Measurements from ENCODE around the gene SLC1A2. TPM values are rescaled to one million over a fixed set of nuclear protein-coding genes. Genes with fewer than 3 reads are reported as not detected.

Gene SLC1A2
- total RNA-seq, 1 donor from 2014 or later, result not detected

DNA sequence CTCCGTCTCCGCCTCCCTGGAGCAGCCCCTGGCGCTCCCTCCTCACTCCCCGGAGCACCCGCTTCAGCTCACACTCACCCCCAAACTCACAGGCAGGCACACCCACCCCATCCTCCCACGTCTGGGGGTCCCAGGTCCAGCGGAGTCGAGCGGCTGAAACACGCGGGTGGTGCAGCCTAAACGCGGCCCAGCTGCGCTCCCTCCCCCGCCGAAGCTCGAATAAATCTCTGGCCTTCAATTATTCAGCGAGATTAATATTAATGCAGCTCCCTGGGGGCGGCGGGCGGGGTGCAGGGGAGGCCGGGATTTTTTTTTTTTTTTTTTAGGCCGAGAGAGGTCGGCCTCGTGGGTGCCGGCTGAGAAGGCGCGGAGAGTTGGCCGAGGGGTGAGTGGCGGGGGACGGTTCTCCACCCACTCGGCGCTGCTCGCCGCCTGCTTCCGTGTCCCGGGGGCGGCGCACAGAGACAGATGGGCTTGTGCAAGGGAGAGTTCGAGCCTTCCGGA lies 524 bp upstream of the SLC1A2 start:
- peaks cover 68% of the 10 kb centered on the region for H3K27me3 ChIP-seq (ENCODE audit: control insufficient read depth, insufficient read depth, low read length)
- no peak for DNase-seq (ENCODE audit: low read depth)
- H3K4me3 ChIP-seq (ENCODE audit: low read depth, low read length), result peak overlapping the region; percentile 25
- TF ChIP-seq, protein P1, sequence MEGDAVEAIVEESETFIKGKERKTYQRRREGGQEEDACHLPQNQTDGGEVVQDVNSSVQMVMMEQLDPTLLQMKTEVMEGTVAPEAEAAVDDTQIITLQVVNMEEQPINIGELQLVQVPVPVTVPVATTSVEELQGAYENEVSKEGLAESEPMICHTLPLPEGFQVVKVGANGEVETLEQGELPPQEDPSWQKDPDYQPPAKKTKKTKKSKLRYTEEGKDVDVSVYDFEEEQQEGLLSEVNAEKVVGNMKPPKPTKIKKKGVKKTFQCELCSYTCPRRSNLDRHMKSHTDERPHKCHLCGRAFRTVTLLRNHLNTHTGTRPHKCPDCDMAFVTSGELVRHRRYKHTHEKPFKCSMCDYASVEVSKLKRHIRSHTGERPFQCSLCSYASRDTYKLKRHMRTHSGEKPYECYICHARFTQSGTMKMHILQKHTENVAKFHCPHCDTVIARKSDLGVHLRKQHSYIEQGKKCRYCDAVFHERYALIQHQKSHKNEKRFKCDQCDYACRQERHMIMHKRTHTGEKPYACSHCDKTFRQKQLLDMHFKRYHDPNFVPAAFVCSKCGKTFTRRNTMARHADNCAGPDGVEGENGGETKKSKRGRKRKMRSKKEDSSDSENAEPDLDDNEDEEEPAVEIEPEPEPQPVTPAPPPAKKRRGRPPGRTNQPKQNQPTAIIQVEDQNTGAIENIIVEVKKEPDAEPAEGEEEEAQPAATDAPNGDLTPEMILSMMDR (IDR thresholded peaks at IDR 0.05; ENCODE audit: insufficient read depth, low read length, poor library complexity, severe bottlenecking), result no peak
- no peaks in the 10 kb centered on the region for H3K36me3 ChIP-seq (ENCODE audit: control insufficient read depth, insufficient read depth, low read length)

DNA sequence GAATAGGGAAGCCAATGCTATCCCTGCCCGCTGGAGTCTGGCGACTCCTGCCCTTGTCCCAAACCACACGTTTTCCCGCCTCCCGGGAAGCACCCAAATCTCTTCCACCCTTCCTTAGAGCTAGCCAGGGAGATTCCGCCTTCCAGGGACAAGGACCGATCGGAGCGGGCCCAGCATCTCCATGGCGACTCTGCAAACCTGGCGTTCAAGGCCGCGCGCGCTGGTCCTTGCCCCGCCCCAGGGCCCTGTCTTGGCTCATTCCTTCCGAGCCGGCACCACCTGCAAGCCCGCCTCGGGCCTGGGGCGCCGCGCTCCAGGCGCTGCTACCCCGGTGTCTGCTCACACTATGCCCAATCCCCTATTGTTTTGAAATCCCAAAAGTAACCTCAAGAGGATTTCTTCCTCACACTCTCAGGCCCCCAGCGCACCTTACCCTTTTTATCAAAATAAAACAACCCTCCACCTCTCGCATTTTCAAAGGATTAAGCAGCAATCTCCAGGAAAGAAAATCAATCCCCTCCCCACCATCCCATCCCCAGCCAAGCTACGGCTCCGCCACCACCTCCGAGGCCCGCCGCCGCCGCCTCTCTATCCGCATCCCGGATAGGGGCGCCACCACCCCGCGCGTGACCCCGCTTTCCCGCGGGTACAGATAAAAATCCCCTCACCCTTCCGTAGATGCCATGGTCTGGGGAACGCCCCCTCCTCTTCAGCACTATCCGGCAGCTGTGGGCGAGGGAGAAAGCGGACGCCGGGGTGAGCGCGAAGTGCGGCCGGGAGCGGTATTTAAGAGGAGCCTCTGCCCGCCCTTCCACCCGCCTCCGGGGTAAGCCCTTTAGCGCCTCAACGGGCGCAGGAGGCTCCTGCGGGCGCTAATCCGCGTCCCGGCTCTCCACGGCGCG lies 825 bp downstream of the SLC1A2 start:
- Histone ChIP-seq H3K36me3 (ENCODE audit: control insufficient read depth, insufficient read depth, low read length) (no peaks in the 10 kb centered on the region), H3K4me3 (ENCODE audit: low read depth, low read length) (peak overlapping the region; percentile 25), H3K27me3 (ENCODE audit: control insufficient read depth, insufficient read depth, low read length) (peaks cover 74% of the 10 kb centered on the region)

DNA sequence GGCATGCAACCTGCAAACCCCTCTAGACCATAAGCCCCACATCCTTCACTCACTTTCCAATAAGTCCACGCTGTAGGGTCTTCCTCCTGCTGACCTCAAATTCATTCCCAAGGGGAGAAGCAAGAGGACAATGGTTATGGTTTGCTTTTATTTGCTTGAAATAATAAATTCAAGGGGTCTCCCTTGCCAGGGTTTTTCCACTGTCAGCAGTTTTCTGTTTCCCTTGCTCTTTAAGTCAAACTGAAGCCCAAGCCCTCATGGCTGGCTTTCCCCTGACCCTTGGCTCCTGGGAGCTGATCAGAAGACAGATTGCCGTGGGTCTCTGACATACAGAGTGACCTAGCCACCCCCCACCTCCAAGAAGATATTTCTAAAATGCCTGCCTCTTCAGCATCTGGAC lies 3.9 kb downstream of the SLC1A2 start:
- Histone ChIP-seq H3K27me3 (ENCODE audit: control insufficient read depth, insufficient read depth, low read length) (peaks cover 56% of the 10 kb centered on the region), H3K4me3 (ENCODE audit: low read depth, low read length) (no peak overlapping the region), H3K36me3 (ENCODE audit: control insufficient read depth, insufficient read depth, low read length) (no peaks in the 10 kb centered on the region)
- TF ChIP-seq, protein P1 (IDR thresholded peaks at IDR 0.05; ENCODE audit: insufficient read depth, low read length, poor library complexity, severe bottlenecking), result no peak
- no peak for DNase-seq (ENCODE audit: low read depth)

More for the DNA sequence above, 825 bp downstream of the SLC1A2 start:
- TF ChIP-seq, protein P1 (IDR thresholded peaks at IDR 0.05; ENCODE audit: insufficient read depth, low read length, poor library complexity, severe bottlenecking), result no peak
- DNase-seq (ENCODE audit: low read depth), result no peak

DNA sequence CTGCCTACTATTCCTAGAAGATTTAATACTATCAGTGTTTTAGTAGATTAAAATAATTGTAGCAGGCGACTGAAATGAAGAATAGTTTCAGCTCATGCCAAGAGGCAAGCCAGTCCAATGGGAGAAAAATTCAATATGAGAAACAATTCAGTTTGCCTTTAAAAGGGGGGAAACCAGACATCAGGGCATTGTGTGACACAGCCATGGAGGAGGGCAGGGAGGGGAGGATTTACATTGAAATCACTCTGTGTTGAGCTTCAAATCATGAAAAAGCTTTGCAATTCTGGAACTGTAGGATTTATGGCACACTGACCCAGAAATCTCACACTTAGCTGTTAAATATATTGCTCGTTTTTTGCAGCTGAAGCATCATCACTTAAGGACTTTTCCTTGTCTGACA lies 4.6 kb downstream of the SLC1A2 start:
- no peaks in the 10 kb centered on the region for H3K36me3 ChIP-seq (ENCODE audit: control insufficient read depth, insufficient read depth, low read length)
- no peak overlapping the region for H3K4me3 ChIP-seq (ENCODE audit: low read depth, low read length)
- no peak for DNase-seq (ENCODE audit: low read depth)
- peaks cover 49% of the 10 kb centered on the region for H3K27me3 ChIP-seq (ENCODE audit: control insufficient read depth, insufficient read depth, low read length)
- TF ChIP-seq, protein P1 (IDR thresholded peaks at IDR 0.05; ENCODE audit: insufficient read depth, low read length, poor library complexity, severe bottlenecking), result no peak

DNA sequence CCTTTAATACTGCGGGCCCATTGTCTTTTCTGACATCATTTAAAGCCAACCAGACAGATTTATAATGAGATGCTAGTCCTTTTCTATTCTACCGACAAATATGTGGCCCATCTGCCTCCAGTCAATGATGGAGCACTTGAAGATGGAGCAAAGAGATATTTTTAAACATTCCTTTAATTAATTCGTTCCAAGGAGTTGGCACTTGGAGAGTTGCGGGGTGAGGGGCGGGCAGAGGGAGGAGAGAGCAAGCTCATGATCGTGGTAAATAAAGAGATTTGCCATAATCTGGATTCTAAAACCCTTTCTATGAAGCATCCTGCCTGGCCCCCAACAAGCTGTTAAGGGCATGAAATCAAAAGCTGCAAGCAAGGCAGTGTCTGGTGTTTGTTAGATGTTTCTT lies 5.0 kb downstream of the SLC1A2 start:
- H3K27me3 ChIP-seq (ENCODE audit: control insufficient read depth, insufficient read depth, low read length), result peaks cover 44% of the 10 kb centered on the region
- no peak overlapping the region for H3K4me3 ChIP-seq (ENCODE audit: low read depth, low read length)
- TF ChIP-seq, protein P1 (IDR thresholded peaks at IDR 0.05; ENCODE audit: insufficient read depth, low read length, poor library complexity, severe bottlenecking), result no peak
- no peaks in the 10 kb centered on the region for H3K36me3 ChIP-seq (ENCODE audit: control insufficient read depth, insufficient read depth, low read length)
- DNase-seq (ENCODE audit: low read depth), result no peak
